Measurements from ENCODE around the gene EIF4G2.

Gene EIF4G2

DNA sequence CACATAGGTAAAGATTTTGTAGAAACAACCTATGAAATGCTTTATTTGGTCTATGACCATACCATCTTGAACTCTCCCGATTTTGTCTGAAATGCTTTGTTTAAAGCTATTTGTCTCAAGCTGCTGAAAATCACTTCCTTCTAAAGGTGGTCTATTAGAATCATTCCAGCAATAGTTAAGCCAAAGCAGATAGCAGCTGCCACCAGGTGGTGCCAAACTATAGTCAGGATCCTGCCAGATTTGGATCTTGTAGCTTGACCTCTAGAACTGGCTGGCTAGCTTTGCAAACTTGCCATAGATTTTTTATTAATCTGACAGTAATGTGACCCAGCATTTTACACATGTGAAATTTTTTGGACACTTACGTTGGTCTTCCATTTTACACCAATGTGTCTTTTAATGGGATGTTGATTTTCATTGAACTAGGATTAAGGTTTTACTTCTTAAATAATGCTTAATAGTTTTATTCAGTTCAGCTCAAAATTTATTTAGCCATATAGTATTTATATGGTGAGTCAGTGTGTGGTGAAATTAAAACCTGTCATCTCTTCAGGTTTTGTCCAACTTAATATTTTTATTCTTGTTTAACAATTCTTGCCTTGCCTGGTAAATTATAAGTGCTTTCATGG lies 38.0 kb downstream of the EIF4G2 start:
- peak in 1 of 2 experiments; percentile 16 for DNase-seq

DNA sequence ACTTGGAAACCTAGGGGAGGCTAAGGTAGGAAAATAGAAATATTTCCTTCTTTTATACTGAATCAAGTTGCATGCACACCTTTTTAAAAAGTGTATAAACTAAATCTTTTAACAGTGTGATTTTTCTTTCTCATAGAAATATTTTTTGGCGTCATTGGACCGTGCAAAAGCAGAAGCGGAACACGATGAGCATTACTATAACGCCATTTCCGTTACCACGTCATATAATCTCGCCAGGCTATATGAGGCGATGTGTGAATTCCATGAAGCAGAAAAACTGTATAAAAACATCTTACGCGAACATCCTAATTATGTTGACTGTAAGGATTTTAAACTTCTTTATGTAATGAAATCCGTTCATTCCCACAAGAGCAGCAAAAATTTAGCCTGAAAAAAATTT lies 44.3 kb downstream of the EIF4G2 start:
- DNase-seq = no peak

DNA sequence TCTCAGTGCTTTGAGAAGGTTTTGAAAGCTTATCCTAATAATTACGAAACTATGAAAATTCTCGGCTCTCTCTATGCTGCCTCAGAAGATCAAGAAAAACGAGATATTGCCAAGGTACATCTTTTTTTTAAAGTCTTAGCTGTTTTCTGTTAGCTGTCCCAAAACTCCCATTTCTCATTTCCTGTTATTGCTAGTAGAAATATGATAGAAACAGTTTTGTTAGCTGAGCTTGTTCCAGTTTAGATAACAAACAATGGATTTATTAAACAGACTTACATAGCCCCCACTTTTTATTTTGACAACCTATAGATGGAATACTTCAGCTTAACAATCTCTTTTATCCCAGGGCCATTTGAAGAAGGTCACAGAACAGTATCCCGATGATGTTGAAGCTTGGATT lies 45.0 kb downstream of the EIF4G2 start:
- no peak for DNase-seq

DNA sequence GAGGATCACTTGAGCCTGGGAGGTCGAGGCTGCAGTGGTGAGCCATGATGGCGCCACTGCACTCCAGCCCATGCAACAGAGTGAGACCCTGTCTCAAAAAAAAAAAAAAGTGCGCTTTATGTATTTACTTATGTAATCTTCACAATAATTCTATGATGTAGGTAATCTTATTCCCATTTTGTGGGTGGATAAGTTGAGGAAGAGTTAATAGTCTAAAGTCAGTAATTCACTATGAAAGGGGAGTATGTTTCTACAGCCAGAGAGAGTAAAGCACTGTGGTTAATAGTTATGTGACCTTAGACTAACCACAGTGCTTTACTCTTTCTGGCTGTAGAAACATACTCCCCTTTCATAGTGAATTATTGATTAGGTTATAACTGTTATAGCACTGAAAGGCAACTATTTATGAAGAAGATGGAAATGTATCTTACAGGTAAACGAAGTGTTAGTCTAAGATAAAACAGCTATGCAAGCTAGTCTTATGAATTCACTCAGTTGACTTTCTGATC lies 45.8 kb downstream of the EIF4G2 start:
- no peak for DNase-seq

DNA sequence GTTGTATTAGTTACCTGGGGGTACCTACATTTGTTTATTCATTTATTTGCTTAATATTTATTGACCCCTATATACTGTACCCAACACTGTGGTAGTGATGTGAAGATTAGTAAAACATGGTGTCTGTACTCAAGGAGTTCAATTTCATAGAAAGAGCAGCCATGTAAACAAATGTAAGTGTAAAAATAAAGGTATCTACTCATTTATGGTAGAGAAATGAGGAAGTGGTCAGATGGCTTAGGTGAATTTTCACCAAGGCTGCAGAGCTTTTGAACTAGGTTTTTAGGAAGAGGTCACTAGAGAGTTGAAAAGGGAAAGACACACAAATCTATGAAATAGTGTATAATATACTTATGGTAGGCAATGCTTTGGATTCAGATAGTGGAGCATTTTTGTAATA lies 46.5 kb downstream of the EIF4G2 start:
- DNase-seq = no peak

DNA sequence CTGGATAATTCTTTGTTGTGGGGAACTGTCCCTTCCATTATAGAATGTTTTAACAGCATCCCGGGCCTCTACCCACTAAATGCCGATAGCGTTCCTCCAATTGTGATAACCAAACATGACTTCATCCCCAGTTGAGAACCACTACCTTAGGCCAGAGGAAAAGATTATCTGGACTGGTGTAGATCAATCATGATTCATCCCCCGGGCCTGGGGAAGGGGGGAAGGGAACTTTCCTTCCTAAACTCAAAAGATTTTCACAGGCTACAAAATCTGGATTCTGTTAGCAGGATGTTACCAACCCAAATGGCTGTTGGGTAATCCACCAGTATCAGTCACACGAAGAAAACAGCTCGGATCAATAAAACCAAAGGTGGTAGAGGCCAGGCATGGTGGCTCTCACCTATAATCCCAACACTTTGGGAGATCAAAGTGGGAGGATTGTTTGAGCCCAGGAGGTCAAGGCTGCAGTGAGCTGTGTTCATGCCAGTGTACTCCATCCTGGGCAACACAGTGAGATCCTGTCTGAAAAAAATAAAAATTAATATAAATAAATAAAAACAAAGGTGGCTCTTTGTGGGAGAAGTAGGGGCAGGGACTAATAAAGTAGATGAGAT lies 47.5 kb downstream of the EIF4G2 start:
- no peak for DNase-seq

DNA sequence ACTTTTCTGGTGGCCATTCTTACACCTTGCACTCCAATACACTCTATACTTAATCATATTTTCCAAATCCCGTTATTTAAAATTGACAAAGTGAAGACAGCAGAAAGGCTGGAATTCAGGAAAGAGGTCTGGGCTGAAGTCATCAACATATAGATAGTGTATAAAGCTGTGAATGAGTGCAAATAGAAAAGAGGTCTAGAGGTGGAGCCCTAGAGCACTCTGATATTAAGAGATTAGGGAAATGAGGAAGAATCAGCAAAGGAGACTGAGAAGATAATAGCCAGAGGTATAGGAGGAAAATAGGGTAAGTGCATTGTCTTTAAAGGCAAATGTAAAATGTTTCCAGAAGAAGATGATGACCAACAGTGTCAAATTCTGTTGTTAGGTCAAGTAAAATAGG lies 49.8 kb downstream of the EIF4G2 start:
- DNase-seq = no peak

DNA sequence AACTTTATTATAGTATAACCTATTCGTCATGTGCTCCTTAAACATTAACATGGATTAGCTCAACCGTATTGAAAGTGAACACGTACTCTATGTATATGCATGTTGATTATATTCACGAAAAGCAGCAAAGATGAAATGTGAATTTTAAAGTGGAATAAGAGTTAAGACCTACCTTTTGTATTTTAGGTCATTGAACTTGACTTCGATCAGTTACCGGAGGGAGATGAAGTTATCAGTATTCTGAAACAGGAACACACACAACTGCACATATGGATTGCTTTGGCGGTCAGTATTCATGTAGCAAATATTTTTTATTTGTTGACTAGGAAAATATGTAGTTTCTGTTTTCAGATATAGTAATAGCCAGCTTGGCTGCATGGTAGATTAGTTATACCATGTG lies 56.2 kb downstream of the EIF4G2 start:
- DNase-seq = no peak

DNA sequence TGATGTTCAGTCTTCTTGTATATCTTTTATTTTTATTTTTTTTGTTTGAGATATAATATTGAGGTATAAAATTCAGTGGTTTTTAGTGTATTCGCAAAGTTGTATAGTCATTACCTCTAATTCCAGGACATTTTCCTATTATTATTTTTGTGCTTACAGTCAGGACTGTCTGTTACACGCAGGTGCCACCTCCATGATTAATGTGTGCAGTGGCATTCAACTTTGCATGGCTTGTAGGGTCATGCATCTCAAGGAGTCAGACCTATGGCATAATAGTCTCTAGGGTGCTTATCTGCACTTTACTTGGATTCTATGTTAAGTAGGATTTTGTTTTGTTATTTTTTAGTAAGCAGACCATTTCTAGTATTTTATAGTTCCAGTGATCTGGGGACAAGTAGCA lies 56.7 kb downstream of the EIF4G2 start:
- DNase-seq = no peak

DNA sequence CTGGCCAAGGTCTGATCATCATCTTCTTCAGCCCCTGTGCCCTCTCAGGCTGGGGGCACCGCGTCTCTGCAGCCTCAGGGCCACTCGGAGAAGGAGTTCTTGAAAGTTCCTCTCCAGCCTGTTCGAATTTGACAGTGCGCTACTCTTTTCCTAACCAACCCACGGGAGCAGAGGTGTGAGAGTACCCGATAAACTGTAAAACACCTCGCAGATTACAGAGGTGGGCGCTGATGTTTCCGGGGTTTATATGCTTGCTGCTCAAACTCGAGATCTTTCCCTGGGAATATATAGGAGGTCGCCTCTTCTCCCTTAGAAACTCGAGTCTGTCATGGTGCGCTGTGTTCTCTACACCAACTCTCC lies 57.2 kb downstream of the EIF4G2 start:
- DNase-seq = no peak

DNA sequence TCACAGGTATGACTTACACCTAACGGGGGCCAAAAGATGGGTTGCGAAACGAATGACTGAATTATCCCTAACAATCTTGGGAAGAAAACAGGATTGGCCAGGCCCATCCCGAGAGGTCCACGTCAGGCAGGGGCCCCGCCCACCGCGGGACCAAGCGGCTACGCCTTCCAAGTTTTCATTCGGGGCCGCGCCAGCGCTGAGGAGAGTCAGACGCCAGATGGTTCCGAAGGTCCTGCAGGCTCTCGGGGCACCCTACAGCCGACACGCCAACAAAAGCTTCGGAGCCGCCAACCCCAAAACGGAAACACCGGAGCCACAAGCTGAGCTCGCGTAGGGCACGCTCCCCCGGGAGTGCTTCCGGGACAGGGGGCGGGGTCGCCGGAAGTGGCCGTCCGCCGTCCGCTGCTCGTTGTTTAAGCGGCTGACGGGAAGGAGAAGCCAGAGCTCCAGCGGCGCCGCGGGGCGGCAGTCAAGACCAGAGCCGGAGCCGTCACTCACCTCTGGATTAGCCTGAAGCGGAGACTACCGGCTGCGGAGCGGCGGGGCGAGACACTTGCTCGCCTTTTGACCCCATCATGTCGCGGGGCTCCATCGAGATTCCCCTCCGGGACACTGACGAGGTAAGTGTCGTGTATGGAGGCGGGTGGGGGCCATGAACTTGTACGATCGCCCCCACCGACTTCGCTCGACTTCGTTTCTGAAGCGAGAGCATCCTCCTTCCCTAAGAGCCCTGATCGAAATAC lies 57.7 kb downstream of the EIF4G2 start, which contains the start of gene CTR9:
Gene CTR9 (plus strand): TSS at position 409 of the 743 bp plus-strand sequence. CDS start 167 bp downstream, at position 576.
- DNase-seq = peak; percentile 81 to 84

DNA sequence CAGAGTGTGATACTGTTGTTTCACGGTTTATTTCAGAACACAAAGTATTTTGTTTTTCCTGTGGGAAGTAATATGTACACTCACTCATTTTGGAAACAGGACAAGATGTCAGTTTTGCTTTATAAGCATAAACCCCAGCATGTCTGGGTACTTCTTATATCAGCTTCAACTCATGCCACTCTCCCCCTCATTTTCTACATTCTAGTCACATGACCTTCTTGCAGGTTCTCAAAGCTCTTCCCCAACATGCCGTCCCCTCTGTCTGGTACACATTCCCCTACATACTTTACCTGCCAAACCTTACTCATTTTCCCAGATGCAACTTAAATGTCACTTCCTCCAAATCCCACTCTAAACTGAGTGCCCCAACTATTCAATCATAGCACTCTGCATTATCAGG lies 59.2 kb downstream of the EIF4G2 start:
- DNase-seq = no peak

DNA sequence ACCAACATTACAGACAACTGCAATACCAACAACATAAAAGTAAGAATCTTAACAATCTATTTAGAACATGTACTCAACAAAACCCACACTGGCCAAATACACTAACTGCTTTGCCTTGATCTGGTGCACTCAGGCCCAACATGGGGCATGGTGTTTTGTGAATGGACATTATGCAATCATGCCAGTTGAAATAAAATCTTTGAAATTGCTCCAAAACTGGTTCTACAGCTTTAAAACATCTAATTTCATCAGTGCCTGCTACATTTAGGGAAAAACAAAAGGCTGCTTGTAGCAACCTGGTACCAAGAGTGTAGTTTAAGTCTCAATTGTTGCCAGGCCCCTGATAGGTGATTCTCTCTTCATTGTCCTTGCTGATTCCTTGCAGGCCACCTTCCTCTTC lies 61.0 kb downstream of the EIF4G2 start:
- DNase-seq = no peak
